K562 (cell line): ENCODE data around the gene HRG. TPM values are rescaled to one million over a fixed set of nuclear protein-coding genes. Genes with fewer than 3 reads are reported as not detected.

ENCODE experiments used
- CREB5 ChIP-seq: fragments of 250-450 bp; sonication (Bioruptor Pico); IDR thresholded peaks from 2 replicates; pipeline ENCODE4 v1.5.0; 2020; ENCODE audit warnings: mild to moderate bottlenecking
- CSDE1 ChIP-seq, 2 experiments: fragments of 450-650 bp; IDR thresholded peaks; 2 replicates each; pipeline ENCODE4 v1.6.1; 2016; ENCODE audit warnings: mild to moderate bottlenecking in 1 of 2
- EHMT2 ChIP-seq: fragments of 450-650 bp; IDR thresholded peaks from 2 replicates; pipeline ENCODE4 v1.6.1; 2018; ENCODE audit warnings: antibody characterized with exemption
- GATA2 ChIP-seq: sonication (generic); formaldehyde crosslinking; IDR thresholded peaks from 2 replicates; pipeline ENCODE4 v1.4.0; 2020; ENCODE audit warnings: mild to moderate bottlenecking, missing genetic modification reagents
- HDAC3 ChIP-seq: fragments of 450-650 bp; IDR thresholded peaks from 2 replicates; pipeline ENCODE4 v1.6.1; 2018; ENCODE audit warnings: borderline replicate concordance, mild to moderate bottlenecking, moderate library complexity; ENCODE audit not compliant: partially characterized antibody
- JUND ChIP-seq, 2 experiments: IDR thresholded peaks; 2 replicates in 1 of 2; 3 replicates in 1 of 2; pipeline ENCODE4 v1.6.1; 2011; ENCODE audit warnings: borderline replicate concordance in 2 of 2, low read depth in 2 of 2, low read length in 2 of 2, improper control_type of control experiment in 1 of 2, missing biosample characterization in 1 of 2, missing genetic modification characterization in 1 of 2, missing genetic modification reagents in 1 of 2
- MXI1 ChIP-seq: IDR thresholded peaks from 2 replicates; pipeline ENCODE4 v1.6.1; 2011; ENCODE audit warnings: low read depth, mild to moderate bottlenecking, improper control_type of control experiment, low read length
- NCOR1 ChIP-seq: fragments of 450-650 bp; IDR thresholded peaks from 2 replicates; pipeline ENCODE4 v1.6.1; 2016; ENCODE audit warnings: mild to moderate bottlenecking, moderate library complexity
- PHTF2 ChIP-seq: fragments of 250-450 bp; sonication (Bioruptor Pico); IDR thresholded peaks from 2 replicates; pipeline ENCODE4 v1.5.0; 2021; ENCODE audit warnings: mild to moderate bottlenecking
- PKNOX1 ChIP-seq: fragments of 450-650 bp; IDR thresholded peaks from 2 replicates; pipeline ENCODE4 v1.6.1; 2016
- PPARD ChIP-seq: fragments of 250-450 bp; sonication (Bioruptor Pico); IDR thresholded peaks from 2 replicates; pipeline ENCODE4 v1.8.0; 2022; ENCODE audit warnings: inconsistent platforms, mild to moderate bottlenecking, moderate library complexity
- PRMT5 ChIP-seq: sonication (generic); formaldehyde crosslinking; IDR thresholded peaks from 2 replicates; pipeline ENCODE4 v1.5.0; 2020; ENCODE audit warnings: missing genetic modification reagents
- SIX5 ChIP-seq, 2 experiments: IDR thresholded peaks; 2 replicates each; pipeline ENCODE4 v1.6.1; 2011; ENCODE audit warnings: low read length in 2 of 2, borderline replicate concordance in 1 of 2, low read depth in 1 of 2, mild to moderate bottlenecking in 1 of 2, moderate library complexity in 1 of 2; ENCODE audit not compliant: insufficient read depth in 1 of 2
- SMARCB1 ChIP-seq: IDR thresholded peaks from 2 replicates; pipeline ENCODE4 v1.6.1; 2011; ENCODE audit warnings: improper control_type of control experiment, low read depth; ENCODE audit not compliant: insufficient read length
- SNAPC5 ChIP-seq: fragments of 250-450 bp; sonication (Bioruptor Pico); IDR thresholded peaks from 2 replicates; pipeline ENCODE4 v1.8.0; 2021; ENCODE audit warnings: moderate library complexity, mild to moderate bottlenecking, inconsistent platforms
- STAG1 ChIP-seq: sonication (generic); formaldehyde crosslinking; IDR thresholded peaks from 2 replicates; pipeline ENCODE4 v1.5.0; 2020; ENCODE audit warnings: missing genetic modification reagents, borderline replicate concordance
- TAF7 ChIP-seq: fragments of 450-650 bp; IDR thresholded peaks from 2 replicates; pipeline ENCODE4 v1.6.1; 2016; ENCODE audit warnings: missing genetic modification characterization, missing compliant biosample characterization
- TCF3 ChIP-seq: sonication (generic); formaldehyde crosslinking; IDR thresholded peaks from 2 replicates; pipeline ENCODE4 v1.4.0; 2020; ENCODE audit warnings: mild to moderate bottlenecking, missing genetic modification reagents
- TEAD1 ChIP-seq, 2 experiments: fragments of 450-650 bp in 1 of 2; sonication (generic) in 1 of 2; formaldehyde crosslinking; IDR thresholded peaks; 2 replicates each; pipeline versions ENCODE4 v1.4.0 to v1.8.0; 2020 to 2022; ENCODE audit warnings: mild to moderate bottlenecking in 2 of 2, missing genetic modification reagents in 1 of 2
- YBX1 ChIP-seq: fragments of 450-650 bp; IDR thresholded peaks from 2 replicates; pipeline ENCODE4 v1.7.1; 2016; ENCODE audit warnings: mild to moderate bottlenecking
- ZBTB7A ChIP-seq: IDR thresholded peaks from 2 replicates; pipeline ENCODE4 v1.6.1; 2011; ENCODE audit warnings: low read depth, mild to moderate bottlenecking, low read length, moderate library complexity, borderline replicate concordance; ENCODE audit not compliant: control insufficient read depth
- ZHX1 ChIP-seq: fragments of 150-350 bp; conservative IDR thresholded peaks from 2 replicates; pipeline ENCODE4 v1.6.1; 2014; ENCODE audit warnings: low read length
- ZNF311 ChIP-seq: fragments of 250-450 bp; sonication (Bioruptor Pico); IDR thresholded peaks from 2 replicates; pipeline ENCODE4 v1.4.0; 2020; ENCODE audit warnings: mild to moderate bottlenecking, moderate library complexity
- ZNF324 ChIP-seq: fragments of 250-450 bp; sonication (Bioruptor Pico); IDR thresholded peaks from 2 replicates; pipeline ENCODE4 v1.4.0; 2020; ENCODE audit warnings: mild to moderate bottlenecking
- ZNF436 ChIP-seq: fragments of 250-450, 450-650 bp; sonication (Bioruptor Pico); formaldehyde crosslinking; IDR thresholded peaks from 2 replicates; pipeline ENCODE4 v1.7.0; 2020; ENCODE audit warnings: mild to moderate bottlenecking
- polyA plus RNA-seq, 8 experiments: library from polyadenylated mRNA; depleted of rRNA in 4 of 8; stranded (reverse) in 5 of 8; unstranded in 3 of 8; fragments of >200 nt; fragmentation: Nextera tagmentation in 2 of 8; fragmentation: Illumina TruSeq in 1 of 8; extraction: Ambion mirVana in 2 of 8; extraction: Trizol in 1 of 8; gene quantifications; 2 replicates each; pipeline versions ENCODE4 v1.2.1 to v1.2.3, GENCODE V29; 2011 to 2014; ENCODE audit warnings: inconsistent platforms in 1 of 8, missing spikeins in 1 of 8
- total RNA-seq, 7 experiments: library from RNA; depleted of rRNA in 6 of 7; stranded (reverse); fragments of >200 nt in 6 of 7; fragmentation: Illumina TruSeq in 2 of 7; extraction: Trizol in 2 of 7; gene quantifications; 2 replicates each; pipeline versions ENCODE4 v1.2.1 to v1.2.3, GENCODE V29; 2011 to 2021; ENCODE audit warnings: low replicate concordance in 1 of 7

Gene HRG
- total and polyA plus RNA-seq, 9 of the 15 experiments (the other 6 are each of a cell fraction or from before 2014, with no cell fraction given), result not detected

GRCh38 chr3:186643493-186643892 lies 22.3 kb upstream of the HRG start (continued):
- TF ChIP-seq CREB5 (CRISPR knock-in tag), result no peak
- no peak for TF ChIP-seq PRMT5 (CRISPR knock-in tag)
- TF ChIP-seq ZBTB7A, result no peak
- TF ChIP-seq YBX1, result no peak
- TF ChIP-seq SIX5 (IDR thresholded peaks at IDR 0.05; ENCODE audit: borderline replicate concordance in 1 of 2, insufficient read depth in 1 of 2, low read depth in 1 of 2, low read length in 2 of 2), result no peak
- TF ChIP-seq HDAC3, result no peak
- TF ChIP-seq GATA2 (CRISPR knock-in tag), result peak; percentile 24; the same call in 1 of the 2 replicates
- TF ChIP-seq TEAD1 (CRISPR knock-in tag; IDR thresholded peaks at IDR 0.05), result no peak
- TF ChIP-seq PHTF2 (CRISPR knock-in tag), result no peak
- peak; percentile 34; the same call in 1 of the 2 replicates for TF ChIP-seq JUND (IDR thresholded peaks at IDR 0.05; ENCODE audit: borderline replicate concordance, low read depth, low read length)
- no peak for TF ChIP-seq JUND (tag; IDR thresholded peaks at IDR 0.05; ENCODE audit: borderline replicate concordance, low read depth, low read length)
- no peak for TF ChIP-seq ZHX1
- TF ChIP-seq CSDE1 (IDR thresholded peaks at IDR 0.05), result no peak
- no peak for TF ChIP-seq TAF7 (tag)
- no peak for TF ChIP-seq PPARD (CRISPR knock-in tag)
- TF ChIP-seq ZNF436 (CRISPR knock-in tag), result no peak
- TF ChIP-seq EHMT2, result no peak
- peak; percentile 59 for TF ChIP-seq NCOR1
- TF ChIP-seq ZNF311 (CRISPR knock-in tag), result no peak
- no peak for TF ChIP-seq MXI1
- no peak for TF ChIP-seq SMARCB1
- TF ChIP-seq PKNOX1, result peak; percentile 62
- no peak for TF ChIP-seq ZNF324 (CRISPR knock-in tag)
- TF ChIP-seq STAG1, result no peak
- peak; percentile 92 for TF ChIP-seq TCF3 (CRISPR knock-in tag)
- TF ChIP-seq SNAPC5 (CRISPR knock-in tag), result no peak
